SK-N-SH (cell line): ENCODE results near the gene NEU4. TPM values are rescaled to one million over a fixed set of nuclear protein-coding genes. Genes with fewer than 3 reads are reported as not detected.

ENCODE experiments used
- CTCF ChIA-PET: fragments of 300-600, 350-600 bp; formaldehyde crosslinking; extraction: SDS; loops from one replicate; lab custom pipeline; 2021; lab: Yijun Ruan, JAX
- POLR2A ChIA-PET: fragments of 350-600 bp; sonication (Branson Sonifier 250); formaldehyde crosslinking; extraction: SDS; loops from one replicate; lab custom pipeline; 2020; ENCODE audit warnings: antibody characterized with exemption, inconsistent platforms; lab: Yijun Ruan, JAX
- DNase-seq: peaks from one replicate; pipeline ENCODE4 v3.0.0; 2012
- H2AFZ ChIP-seq: fragments of 200-600 bp; sonication (generic); 2 replicates; pipeline ENCODE4 v1.8.1; 2016; ENCODE audit warnings: antibody characterized with exemption, mild to moderate bottlenecking, low read depth
- H3F3A ChIP-seq: fragments of 200-600 bp; sonication (generic); replicated peaks from 2 replicates; pipeline ENCODE3; 2016; ENCODE audit warnings: antibody characterized with exemption, mild to moderate bottlenecking; ENCODE audit not compliant: insufficient read depth
- H3K27ac ChIP-seq, 2 experiments: fragments of 200-500 bp in 1 of 2; fragments of 200-600 bp in 1 of 2; sonication (Bioruptor generic) in 1 of 2; sonication (generic), shearing (Covaris generic) in 1 of 2; 2 replicates each; pipeline versions ENCODE4 v1.5.1 to v1.6.1; 2014 to 2016; ENCODE audit warnings: low read depth in 2 of 2, inconsistent platforms in 1 of 2, low read length in 1 of 2, mild to moderate bottlenecking in 1 of 2, mixed read lengths in 1 of 2
- H3K27me3 ChIP-seq: fragments of 200-600 bp; sonication (generic), shearing (Covaris generic); 2 replicates; pipeline ENCODE4 v1.6.1; 2016; ENCODE audit warnings: mixed run types; ENCODE audit not compliant: insufficient read depth
- H3K36me3 ChIP-seq, 2 experiments: fragments of 200-500 bp in 1 of 2; fragments of 200-600 bp in 1 of 2; sonication (Bioruptor generic) in 1 of 2; sonication (generic) in 1 of 2; replicated peaks in 1 of 2; 2 replicates each; pipeline versions ENCODE3 to v1.5.1; 2014 to 2016; ENCODE audit warnings: low read length in 1 of 2, mild to moderate bottlenecking in 1 of 2; ENCODE audit not compliant: insufficient read depth in 2 of 2, control insufficient read depth in 1 of 2
- H3K4me1 ChIP-seq, 2 experiments: fragments of 200-500 bp in 1 of 2; fragments of 200-600 bp in 1 of 2; sonication (Bioruptor generic) in 1 of 2; sonication (generic), shearing (Covaris generic) in 1 of 2; 2 replicates each; pipeline versions ENCODE4 v1.5.1 to v1.6.1; 2014 to 2016; ENCODE audit warnings: low read depth in 1 of 2, low read length in 1 of 2, mixed run types in 1 of 2; ENCODE audit not compliant: insufficient read depth in 2 of 2, control insufficient read depth in 1 of 2
- H3K4me2 ChIP-seq: fragments of 200-600 bp; sonication (generic), shearing (Covaris generic); 2 replicates; pipeline ENCODE4 v1.6.1; 2017; ENCODE audit warnings: mixed run types
- H3K4me3 ChIP-seq, 2 experiments: fragments of 200-500 bp in 1 of 2; fragments of 200-600 bp in 1 of 2; sonication (Bioruptor generic) in 1 of 2; sonication (generic), shearing (Covaris generic) in 1 of 2; 2 replicates each; pipeline versions ENCODE4 v1.5.1 to v1.8.1; 2014 to 2016; ENCODE audit warnings: low read depth in 2 of 2, inconsistent platforms in 1 of 2, low read length in 1 of 2, mild to moderate bottlenecking in 1 of 2, mixed read lengths in 1 of 2, moderate library complexity in 1 of 2
- H3K79me2 ChIP-seq: fragments of 200-600 bp; sonication (generic); 2 replicates; pipeline ENCODE4 v1.8.1; 2017; ENCODE audit warnings: mild to moderate bottlenecking; ENCODE audit not compliant: insufficient read depth
- H3K9ac ChIP-seq: fragments of 200-600 bp; sonication (generic); 2 replicates; pipeline ENCODE4 v1.6.1; 2017; ENCODE audit warnings: mixed run types
- H3K9me2 ChIP-seq: fragments of 200-600 bp; sonication (generic); 2 replicates; pipeline ENCODE4 v1.6.1; 2017; ENCODE audit warnings: mixed run types
- H3K9me3 ChIP-seq: fragments of 200-600 bp; sonication (generic); 2 replicates; pipeline ENCODE4 v1.6.1; 2017; ENCODE audit warnings: mixed run types, mild to moderate bottlenecking, moderate library complexity
- H4K20me1 ChIP-seq: fragments of 200-600 bp; sonication (generic); 2 replicates; pipeline ENCODE4 v1.6.1; 2017; ENCODE audit warnings: mild to moderate bottlenecking, mixed run types; ENCODE audit not compliant: insufficient read depth
- GABPA ChIP-seq: IDR thresholded peaks from 2 replicates; pipeline ENCODE4 v1.4.0; 2012; ENCODE audit warnings: low read depth, mild to moderate bottlenecking
- GATA2 ChIP-seq: sonication (generic); formaldehyde crosslinking; IDR thresholded peaks from 2 replicates; pipeline ENCODE4 v1.5.0; 2020; ENCODE audit warnings: mild to moderate bottlenecking, missing genetic modification reagents
- NRF1 ChIP-seq: IDR thresholded peaks from 2 replicates; pipeline ENCODE4 v1.6.1; 2012; ENCODE audit warnings: low read depth, mild to moderate bottlenecking, low read length
- PBX3 ChIP-seq: IDR thresholded peaks from 2 replicates; pipeline ENCODE4; 2012
- RCOR1 ChIP-seq: fragments of 150-350 bp; IDR thresholded peaks from 2 replicates; pipeline ENCODE4 v1.6.1; 2017; ENCODE audit warnings: antibody characterized with exemption, low read length
- REST ChIP-seq: IDR thresholded peaks from 2 replicates; pipeline ENCODE4 v1.6.1; 2012; ENCODE audit warnings: mild to moderate bottlenecking, low read depth, low read length, moderate library complexity
- RFX5 ChIP-seq: IDR thresholded peaks from 2 replicates; pipeline ENCODE4 v1.6.1; 2012; ENCODE audit warnings: mild to moderate bottlenecking, improper control_type of control experiment, low read length
- SIN3A ChIP-seq: IDR thresholded peaks from 2 replicates; pipeline ENCODE4 v1.6.1; 2012; ENCODE audit warnings: low read depth, mild to moderate bottlenecking, low read length, moderate library complexity, borderline replicate concordance
- TCF12 ChIP-seq: IDR thresholded peaks from 2 replicates; pipeline ENCODE4 v1.4.0; 2012
- YY1 ChIP-seq: IDR thresholded peaks from 2 replicates; pipeline ENCODE4 v1.4.0; 2012; ENCODE audit warnings: low read depth, mild to moderate bottlenecking
- WGBS: methylation state at CpG from one replicate; pipeline ENCODE4 v1.1.6; 2017; ENCODE audit warnings: low lambda C conversion rate; 5-methylcytosine and 5-hydroxymethylcytosine counted together
- polyA plus RNA-seq, 3 experiments: library from polyadenylated mRNA; depleted of rRNA; stranded (reverse); fragments of >200 nt; gene quantifications; 2 replicates each; pipeline ENCODE4 v1.2.3, GENCODE V29; 2012

NEU4 gene
- polyA plus RNA-seq, 1 of the 3 experiments (the other 2 are of a cell fraction) = 0.05 TPM

DNA sequence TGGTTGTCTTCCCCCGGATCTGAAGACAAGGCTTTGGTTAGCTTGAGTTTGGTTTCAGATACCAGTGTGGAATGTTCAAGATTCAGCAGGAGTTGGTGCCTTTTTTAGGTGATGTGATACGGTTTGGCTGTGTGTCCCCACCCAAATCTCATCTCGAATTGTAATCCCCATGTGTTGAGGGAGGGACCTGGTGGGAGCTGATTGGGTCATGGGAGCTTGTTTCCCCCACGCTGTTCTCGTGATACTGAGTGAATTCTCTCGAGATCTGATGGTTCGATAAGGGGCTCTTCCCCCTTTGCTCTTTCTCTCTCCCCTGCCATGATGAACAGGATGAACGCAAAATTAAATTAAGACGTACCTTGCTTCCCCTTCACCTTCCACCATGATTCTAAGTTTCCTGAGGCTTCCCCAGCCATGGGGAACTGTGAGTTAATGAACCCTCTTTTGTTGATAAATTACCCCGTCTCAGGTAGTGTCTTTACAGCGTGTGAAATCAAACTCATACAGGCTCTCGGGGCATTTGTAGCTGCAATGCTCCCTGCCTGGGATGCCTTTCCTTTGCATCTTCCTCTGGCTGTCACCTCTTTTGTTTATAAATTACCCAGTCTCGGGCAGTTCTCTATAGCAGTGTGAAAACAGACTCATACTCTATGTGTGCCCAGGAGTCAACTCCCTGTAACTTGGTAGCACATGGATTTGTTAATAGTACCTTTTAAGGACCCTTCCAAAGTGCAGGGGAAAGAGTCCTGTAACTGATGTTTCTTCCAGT, 28.4 kb downstream of the NEU4 start (continued):
- TF ChIP-seq REST (no peak), SIN3A (no peak)

DNA sequence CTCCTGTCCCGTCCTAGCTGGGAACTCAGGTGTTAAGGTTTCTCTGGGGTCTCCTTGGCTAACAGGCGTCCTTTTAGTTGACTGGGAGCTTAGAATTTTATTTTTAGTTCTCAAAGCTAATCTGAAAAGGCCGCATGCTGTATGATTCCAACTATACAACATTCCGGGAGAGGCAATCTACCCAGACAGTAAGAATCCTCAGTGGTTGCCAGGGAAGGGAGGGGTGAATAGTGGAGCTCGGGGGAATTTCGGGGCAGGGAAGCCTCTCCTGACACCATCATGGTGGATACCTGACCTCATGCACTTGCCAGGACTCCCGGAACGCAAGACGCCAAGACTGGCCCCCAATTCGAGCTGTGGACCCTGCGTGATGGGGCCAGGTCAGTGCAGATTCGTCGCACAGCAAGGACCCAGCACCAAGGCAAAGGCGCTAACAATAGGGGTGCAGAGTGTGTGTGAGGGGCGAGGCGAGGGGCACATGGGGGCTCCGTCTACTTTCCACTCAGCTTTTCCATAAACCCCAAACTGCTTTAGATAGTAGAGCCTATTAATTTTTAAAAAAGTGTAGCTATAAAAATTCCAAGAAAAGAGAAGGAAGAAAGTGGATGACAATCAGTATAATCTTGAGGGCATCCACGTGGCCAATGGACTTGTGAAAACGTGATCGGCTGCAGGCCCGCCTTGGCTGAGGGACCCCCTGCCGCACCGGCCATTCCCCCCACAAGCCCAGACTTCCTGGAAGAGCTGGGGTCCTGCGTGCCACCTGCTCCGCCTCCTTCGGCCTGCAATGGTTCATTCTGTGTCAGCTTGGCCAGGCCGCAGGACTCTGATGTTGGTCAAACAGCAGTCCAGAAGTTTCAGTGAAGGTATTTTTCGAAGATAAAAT, 32.4 kb downstream of the NEU4 start:
- TF ChIP-seq YY1 (no peak), NRF1 (no peak), PBX3 (no peak), GATA2 (CRISPR knock-in tag) (no peak), RFX5 (no peak), TCF12 (no peak), RCOR1 (no peak), GABPA (no peak)
- ChIA-PET POLR2A (interaction anchor here (1.2 kb wide), 1 partner anchor 12 kb away, joined by 3 read pairs; no protein-coding TSS in a partner anchor), CTCF (interaction anchor here (0.6 to 1.6 kb wide), 5 partner anchors 16 to 176 kb away, joined by 3 to 4 read pairs (median 3); no protein-coding TSS in a partner anchor)
- Histone ChIP-seq H3K4me2 (no peak overlapping the region), H2AFZ (no peak overlapping the region), H3K79me2 (no peaks in the 10 kb centered on the region), H4K20me1 (no peaks in the 10 kb centered on the region), H3K4me3 (no peak overlapping the region), H3K4me1 (no peaks in the 10 kb centered on the region; a peak in 1 of 4 replicates), H3F3A (no peaks in the 10 kb centered on the region), H3K27me3 (no peaks in the 10 kb centered on the region), H3K9ac (no peak overlapping the region), H3K9me2 (no peaks in the 10 kb centered on the region), H3K27ac (no peak overlapping the region), H3K9me3 (no peaks in the 10 kb centered on the region), H3K36me3 (no peaks in the 10 kb centered on the region)
- DNase-seq = no peak
- 86% methylated on average over 28 of the region's 28 CpGs for WGBS
